ENCODE data around the gene FGD4.

Gene FGD4

DNA sequence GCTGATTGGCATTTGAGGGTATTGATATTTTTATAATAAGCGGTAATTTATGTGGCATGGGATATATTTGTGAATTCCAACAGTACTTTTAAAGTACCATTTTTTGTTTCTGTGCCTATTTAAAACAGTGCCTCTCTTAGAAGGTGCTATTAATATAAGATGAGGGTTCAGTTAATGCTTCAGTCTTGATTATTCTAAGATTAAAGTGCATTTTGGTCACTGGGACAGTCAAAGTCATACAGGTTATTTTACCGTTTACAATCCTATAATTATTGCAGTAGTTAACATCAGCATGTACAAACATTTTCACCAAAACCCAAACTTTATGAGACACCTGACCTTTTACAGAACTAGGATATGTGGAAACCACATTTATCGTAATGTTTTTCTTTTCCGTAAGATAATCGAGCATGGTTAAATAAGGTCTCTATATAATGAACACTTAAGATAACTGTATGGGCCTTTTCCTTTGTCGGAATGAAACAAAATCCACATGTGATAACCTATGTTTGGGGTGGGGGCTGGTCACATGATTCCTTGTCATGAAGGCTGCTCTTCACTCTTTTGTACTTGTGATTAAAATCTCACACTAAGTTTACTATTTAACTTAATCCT is 242.0 kb downstream of the FGD4 start:
- H3K27me3 Mint-ChIP-seq = no peaks in the 10 kb centered on the region
- no peak overlapping the region for H3K27ac Mint-ChIP-seq
- H3K36me3 Mint-ChIP-seq (ENCODE audit: low read depth) = peaks cover 89% of the 10 kb centered on the region
- no peak overlapping the region for H3K4me3 Mint-ChIP-seq
- H3K4me1 Mint-ChIP-seq (ENCODE audit: low read depth) = no peaks in the 10 kb centered on the region
- no peaks in the 10 kb centered on the region for H3K9me3 Mint-ChIP-seq
- intact Hi-C loops (cut with micrococcal nuclease) = loop anchor here (1.0 kb wide), 1 partner anchor 10 kb away; no protein-coding TSS in a partner anchor

DNA sequence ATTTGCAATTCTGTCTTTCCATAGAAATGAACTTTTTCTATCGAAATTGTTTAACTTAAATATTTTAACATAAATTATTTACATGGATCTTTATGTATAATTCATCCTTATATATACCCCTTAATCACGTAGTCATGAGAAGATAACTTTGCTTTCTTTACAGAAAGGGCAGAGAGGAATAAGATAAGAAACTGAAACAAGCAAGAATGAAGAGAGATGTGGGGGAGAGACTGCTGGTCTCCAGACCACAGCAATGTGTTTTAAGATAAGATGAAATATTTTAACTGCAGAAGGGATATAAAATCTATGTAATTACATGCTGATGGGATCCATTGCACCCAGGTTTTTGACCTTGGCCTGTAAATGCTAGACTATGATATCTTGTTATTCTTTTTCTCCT is 245.1 kb downstream of the FGD4 start:
- no peak overlapping the region for H3K27ac Mint-ChIP-seq
- no peaks in the 10 kb centered on the region for H3K9me3 Mint-ChIP-seq
- no peaks in the 10 kb centered on the region for H3K4me1 Mint-ChIP-seq (ENCODE audit: low read depth)
- no peak overlapping the region for H3K4me3 Mint-ChIP-seq
- intact Hi-C loops (cut with micrococcal nuclease) = no loop called here
- H3K36me3 Mint-ChIP-seq (ENCODE audit: low read depth) = peaks cover 61% of the 10 kb centered on the region
- no peaks in the 10 kb centered on the region for H3K27me3 Mint-ChIP-seq

DNA sequence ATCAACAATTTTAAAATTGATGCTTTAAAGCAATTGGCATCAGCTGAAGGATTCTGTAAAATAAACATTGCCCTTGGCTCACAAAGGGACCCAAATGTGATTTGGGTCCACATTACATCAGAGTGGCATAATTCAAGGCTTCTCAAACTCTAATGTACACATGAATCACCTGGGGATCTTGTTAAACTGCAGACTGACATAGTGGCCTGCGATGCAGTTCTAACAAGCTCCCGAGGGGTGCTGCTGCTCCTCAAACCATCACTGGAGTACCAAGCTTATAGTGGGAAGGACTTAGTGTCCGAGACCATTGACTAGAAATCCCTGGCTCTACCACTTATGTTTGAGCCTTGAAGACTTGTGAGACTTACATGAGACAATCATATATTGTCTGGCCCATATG is 247.9 kb downstream of the FGD4 start:
- intact Hi-C loops (cut with micrococcal nuclease) = no loop called here

DNA sequence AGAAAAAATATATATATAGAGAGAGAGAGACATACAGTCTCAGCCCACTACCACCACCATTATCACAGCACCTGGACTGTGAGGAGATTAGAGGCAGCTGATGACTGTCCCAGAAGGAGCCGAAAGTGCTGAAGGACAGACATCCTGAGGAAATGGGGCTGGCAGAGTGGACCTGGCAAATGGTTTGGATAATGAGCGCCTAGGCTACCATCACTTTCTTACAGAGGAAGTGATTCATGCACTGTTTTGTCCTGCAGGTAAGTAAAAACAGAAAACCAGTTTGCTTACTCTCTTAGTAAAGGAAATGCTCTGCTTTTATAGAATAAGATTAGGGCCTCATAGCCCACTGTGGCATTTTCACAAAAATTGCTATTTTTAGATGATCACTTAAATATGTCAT is 251.2 kb downstream of the FGD4 start:
- Mint-ChIP-seq H3K27ac (no peak overlapping the region), H3K4me1 (ENCODE audit: low read depth) (no peaks in the 10 kb centered on the region), H3K9me3 (no peaks in the 10 kb centered on the region), H3K27me3 (no peaks in the 10 kb centered on the region), H3K36me3 (ENCODE audit: low read depth) (peaks cover 10% of the 10 kb centered on the region), H3K4me3 (no peak overlapping the region)
- intact Hi-C loops (cut with micrococcal nuclease) = no loop called here

More for the DNA sequence above, 247.9 kb downstream of the FGD4 start:
- Mint-ChIP-seq H3K4me1 (ENCODE audit: low read depth) (no peaks in the 10 kb centered on the region), H3K36me3 (ENCODE audit: low read depth) (peaks cover 32% of the 10 kb centered on the region), H3K27ac (no peak overlapping the region), H3K27me3 (no peaks in the 10 kb centered on the region), H3K9me3 (no peaks in the 10 kb centered on the region), H3K4me3 (no peak overlapping the region)

DNA sequence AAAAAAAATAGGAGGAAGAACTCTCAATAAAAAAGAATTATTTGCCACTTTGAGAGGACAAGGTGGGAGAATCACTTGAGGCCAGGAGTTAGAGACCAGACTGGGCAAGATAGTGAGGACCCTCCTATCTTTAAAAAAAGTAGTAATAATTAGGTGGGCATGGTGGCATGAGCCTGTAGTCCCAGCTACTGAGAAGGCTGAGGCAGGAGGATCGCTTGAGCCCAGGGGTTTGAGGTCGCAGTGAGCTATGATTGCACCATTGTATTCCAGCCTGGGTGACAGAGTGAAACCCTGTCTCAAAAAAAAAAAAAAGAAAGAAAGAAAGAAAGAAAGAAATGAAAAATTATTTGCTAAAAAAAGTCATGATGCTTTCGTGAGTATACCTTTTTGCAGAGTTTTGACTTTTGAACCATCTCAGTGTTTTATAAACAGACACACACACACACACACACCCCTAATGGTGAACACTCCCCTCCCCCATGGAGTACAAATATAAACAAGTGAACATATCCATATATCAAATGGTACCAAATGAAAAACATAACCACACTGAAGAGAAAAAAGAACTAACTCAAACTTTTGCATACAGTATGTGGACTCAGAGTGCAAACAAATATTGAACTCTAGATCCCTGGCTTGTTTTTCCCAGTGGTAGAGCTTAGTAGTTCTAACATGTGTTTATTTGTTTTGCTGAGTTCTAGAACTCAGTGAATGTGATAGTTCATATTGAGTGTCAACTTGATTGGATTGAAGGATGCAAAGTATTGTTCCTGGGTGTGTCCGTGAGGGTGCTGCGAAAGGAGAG is 252.0 kb downstream of the FGD4 start:
- Mint-ChIP-seq H3K4me3 (no peak overlapping the region), H3K4me1 (ENCODE audit: low read depth) (no peaks in the 10 kb centered on the region), H3K27me3 (no peaks in the 10 kb centered on the region), H3K9me3 (no peaks in the 10 kb centered on the region), H3K27ac (no peak overlapping the region), H3K36me3 (ENCODE audit: low read depth) (peaks cover 2% of the 10 kb centered on the region)
- intact Hi-C loops (cut with micrococcal nuclease) = no loop called here

DNA sequence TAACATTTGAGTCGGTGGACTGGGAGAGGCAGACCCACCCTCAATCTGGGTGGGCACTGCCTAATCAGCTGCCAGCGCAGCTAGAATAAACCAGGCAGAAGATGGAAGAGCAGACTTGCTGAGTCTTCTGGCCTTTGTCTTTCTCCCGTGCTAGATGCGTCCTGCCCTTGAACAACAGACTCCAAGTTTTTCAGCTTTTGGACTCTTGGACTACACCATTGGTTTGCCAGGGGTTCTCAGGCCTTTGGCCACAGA is 252.5 kb downstream of the FGD4 start:
- H3K27ac Mint-ChIP-seq = no peak overlapping the region
- no peaks in the 10 kb centered on the region for H3K9me3 Mint-ChIP-seq
- intact Hi-C loops (cut with micrococcal nuclease) = no loop called here
- no peaks in the 10 kb centered on the region for H3K4me1 Mint-ChIP-seq (ENCODE audit: low read depth)
- H3K36me3 Mint-ChIP-seq (ENCODE audit: low read depth) = no peaks in the 10 kb centered on the region
- H3K27me3 Mint-ChIP-seq = no peaks in the 10 kb centered on the region
- H3K4me3 Mint-ChIP-seq = no peak overlapping the region

DNA sequence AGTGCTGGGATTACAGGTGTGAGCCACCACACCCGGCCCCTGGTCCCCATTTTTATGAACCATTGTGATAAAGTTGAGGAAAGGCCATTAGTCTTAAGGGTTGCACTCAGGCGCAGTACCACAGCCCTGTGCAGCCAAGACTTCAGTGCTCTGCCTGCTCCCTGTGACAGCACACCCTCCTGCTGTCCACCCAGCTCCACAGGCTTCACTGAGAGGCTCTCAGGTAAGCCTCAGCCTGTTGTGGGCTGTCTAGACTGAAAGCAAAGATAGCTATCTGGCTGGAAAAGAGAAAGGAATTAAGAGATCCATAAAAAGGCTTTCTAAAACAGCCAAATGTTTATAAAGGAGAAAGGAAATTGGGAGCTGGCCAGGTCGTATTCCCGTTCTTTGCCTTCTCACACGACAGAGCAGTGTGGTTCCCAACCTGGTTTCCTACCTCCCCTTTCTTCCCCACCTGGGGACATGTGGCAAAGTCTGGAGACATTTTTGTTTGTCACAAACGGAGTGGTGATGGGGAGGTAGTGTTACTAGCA is 260.6 kb downstream of the FGD4 start:
- intact Hi-C loops (cut with micrococcal nuclease) = no loop called here
- no peaks in the 10 kb centered on the region for H3K27me3 Mint-ChIP-seq
- H3K4me3 Mint-ChIP-seq = no peak overlapping the region
- H3K9me3 Mint-ChIP-seq = no peaks in the 10 kb centered on the region
- H3K4me1 Mint-ChIP-seq (ENCODE audit: low read depth) = peaks cover 5% of the 10 kb centered on the region
- H3K36me3 Mint-ChIP-seq (ENCODE audit: low read depth) = no peaks in the 10 kb centered on the region
- no peak overlapping the region for H3K27ac Mint-ChIP-seq

DNA sequence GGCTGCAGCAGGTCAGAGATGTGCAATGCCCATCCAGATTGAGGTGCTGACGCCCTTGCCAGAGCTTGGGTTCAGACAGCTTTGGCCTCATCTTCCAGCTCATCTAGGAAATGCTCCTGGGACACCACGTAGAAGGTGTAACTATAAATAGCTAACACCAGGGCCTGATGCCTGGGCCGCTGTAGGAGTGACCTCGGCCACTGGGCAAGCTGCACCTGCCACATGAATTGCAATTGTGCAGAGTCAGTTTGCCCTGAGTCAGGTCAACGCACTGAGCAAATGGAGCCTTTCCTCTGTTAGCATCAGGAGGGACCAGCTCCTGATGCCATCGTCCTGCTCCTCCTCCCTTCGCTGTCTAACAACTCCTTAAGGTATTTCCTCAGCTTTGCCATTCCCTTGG is 262.3 kb downstream of the FGD4 start:
- Mint-ChIP-seq H3K27ac (no peak overlapping the region), H3K27me3 (no peaks in the 10 kb centered on the region), H3K9me3 (no peaks in the 10 kb centered on the region), H3K36me3 (ENCODE audit: low read depth) (no peaks in the 10 kb centered on the region), H3K4me3 (no peak overlapping the region), H3K4me1 (ENCODE audit: low read depth) (peaks cover 5% of the 10 kb centered on the region)
- intact Hi-C loops (cut with micrococcal nuclease) = no loop called here

DNA sequence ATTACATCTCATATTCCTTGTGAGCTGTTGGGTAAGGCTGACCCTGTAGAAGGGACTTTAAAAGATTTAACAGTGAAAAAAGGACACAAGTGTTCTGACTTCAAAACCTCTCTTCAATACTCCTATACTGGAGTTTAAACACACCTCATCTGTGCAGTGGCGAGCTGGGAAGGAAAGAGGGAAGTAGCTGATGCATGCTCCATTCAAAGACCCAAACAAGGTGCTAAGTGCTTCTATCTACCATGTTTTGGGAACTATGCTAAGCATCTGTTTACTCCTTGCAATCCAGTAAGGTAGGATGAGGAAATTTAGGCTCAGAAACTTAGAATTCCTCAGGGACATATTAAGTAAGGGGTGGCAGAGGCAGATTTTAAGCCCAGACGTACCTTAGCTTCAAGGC is 263.3 kb downstream of the FGD4 start:
- Mint-ChIP-seq H3K4me1 (ENCODE audit: low read depth) (peaks cover 1% of the 10 kb centered on the region), H3K27me3 (no peaks in the 10 kb centered on the region), H3K9me3 (no peaks in the 10 kb centered on the region), H3K27ac (no peak overlapping the region), H3K4me3 (no peak overlapping the region), H3K36me3 (ENCODE audit: low read depth) (no peaks in the 10 kb centered on the region)
- intact Hi-C loops (cut with micrococcal nuclease) = no loop called here

DNA sequence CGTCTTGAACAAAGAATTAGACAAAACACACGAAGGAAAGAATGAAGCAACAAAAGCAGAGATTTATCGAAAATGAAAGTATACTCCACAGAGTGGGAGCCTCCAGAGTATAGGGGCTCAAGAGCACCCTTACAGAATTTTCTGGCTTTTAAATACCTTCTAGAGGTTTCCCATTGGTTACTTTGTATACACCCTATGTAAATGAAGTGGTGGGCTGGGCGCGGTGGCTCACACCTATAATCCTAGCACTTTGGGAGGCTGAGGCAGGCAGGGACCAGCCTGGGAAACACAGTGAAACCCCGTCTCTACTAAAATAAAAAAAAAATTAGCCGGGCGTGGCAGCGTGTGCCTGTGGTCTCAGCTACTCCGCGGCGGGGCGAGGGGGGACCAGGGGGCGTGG is 266.7 kb downstream of the FGD4 start:
- Mint-ChIP-seq H3K27me3 (no peaks in the 10 kb centered on the region), H3K27ac (no peak overlapping the region), H3K4me1 (ENCODE audit: low read depth) (no peaks in the 10 kb centered on the region), H3K36me3 (ENCODE audit: low read depth) (no peaks in the 10 kb centered on the region), H3K9me3 (peaks cover 26% of the 10 kb centered on the region), H3K4me3 (no peak overlapping the region)
- intact Hi-C loops (cut with micrococcal nuclease) = no loop called here

DNA sequence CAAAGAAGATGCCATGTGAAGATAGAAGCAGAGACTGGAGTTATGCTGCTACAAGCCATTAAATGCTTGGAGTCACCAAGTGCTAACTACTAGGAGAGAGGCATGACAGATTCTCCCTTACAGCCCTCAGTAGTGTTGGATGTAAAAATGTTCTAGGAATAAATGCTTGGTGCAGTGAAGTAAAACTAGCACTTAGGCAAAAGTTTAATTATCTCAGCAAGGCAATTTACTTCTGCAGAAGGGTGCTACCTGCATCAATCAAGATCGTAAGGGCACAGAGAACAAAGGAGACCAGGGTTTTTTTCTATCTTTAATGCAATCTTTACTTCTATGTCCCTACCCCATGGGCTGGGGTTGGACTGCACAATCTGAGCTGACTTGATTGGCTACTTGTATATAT is 270.2 kb downstream of the FGD4 start:
- intact Hi-C loops (cut with micrococcal nuclease) = no loop called here
- Mint-ChIP-seq H3K4me1 (ENCODE audit: low read depth) (peaks cover 11% of the 10 kb centered on the region), H3K36me3 (ENCODE audit: low read depth) (no peaks in the 10 kb centered on the region), H3K27me3 (no peaks in the 10 kb centered on the region), H3K27ac (no peak overlapping the region), H3K9me3 (peaks cover 26% of the 10 kb centered on the region), H3K4me3 (no peak overlapping the region)

DNA sequence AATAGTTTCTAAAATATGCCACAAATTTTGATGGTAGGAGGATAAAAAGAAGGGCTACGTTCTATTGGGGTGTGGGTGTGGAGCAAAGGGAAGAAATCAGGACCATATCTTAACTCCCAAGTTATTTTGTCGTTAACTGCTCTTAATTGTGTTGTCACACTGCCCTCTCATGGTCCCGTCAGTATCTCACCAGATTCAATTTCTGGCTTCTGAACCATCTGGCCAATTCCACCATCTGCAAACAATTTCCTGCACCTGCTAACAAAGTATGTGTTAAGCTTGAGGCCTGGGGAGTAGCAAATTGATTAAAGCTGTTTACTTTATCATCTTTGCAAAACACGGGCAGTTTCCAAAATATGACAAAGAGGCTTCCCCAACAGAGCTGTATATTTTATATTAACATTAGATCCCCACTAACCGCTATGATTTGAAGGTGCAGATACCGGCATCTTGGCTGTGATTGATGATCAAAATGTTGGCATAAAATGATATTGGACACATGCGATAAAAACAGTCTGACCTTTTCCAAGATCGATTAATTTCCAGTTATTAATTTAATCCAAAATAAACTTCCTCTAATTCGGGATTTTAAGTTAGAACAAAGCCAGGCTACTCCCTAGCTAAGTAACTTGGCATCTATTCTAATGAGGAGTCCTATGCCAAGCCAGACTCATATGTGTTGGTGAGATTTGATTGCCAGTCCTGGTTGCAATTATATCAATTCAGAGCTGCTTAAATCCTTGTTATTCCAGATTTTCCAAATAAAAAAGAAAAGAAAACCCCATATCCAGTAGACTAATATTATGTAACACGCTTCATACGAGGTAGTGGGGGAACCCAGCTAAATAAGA is 272.8 kb downstream of the FGD4 start:
- intact Hi-C loops (cut with micrococcal nuclease) = loop anchor here (1.0 to 10.0 kb wide), 4 partner anchors 215 to 1917 kb away; partner anchors contain the start of genes CAPRIN2 and ETFBKMT
- no peak overlapping the region for H3K27ac Mint-ChIP-seq
- H3K4me1 Mint-ChIP-seq (ENCODE audit: low read depth) = peaks cover 21% of the 10 kb centered on the region

DNA sequence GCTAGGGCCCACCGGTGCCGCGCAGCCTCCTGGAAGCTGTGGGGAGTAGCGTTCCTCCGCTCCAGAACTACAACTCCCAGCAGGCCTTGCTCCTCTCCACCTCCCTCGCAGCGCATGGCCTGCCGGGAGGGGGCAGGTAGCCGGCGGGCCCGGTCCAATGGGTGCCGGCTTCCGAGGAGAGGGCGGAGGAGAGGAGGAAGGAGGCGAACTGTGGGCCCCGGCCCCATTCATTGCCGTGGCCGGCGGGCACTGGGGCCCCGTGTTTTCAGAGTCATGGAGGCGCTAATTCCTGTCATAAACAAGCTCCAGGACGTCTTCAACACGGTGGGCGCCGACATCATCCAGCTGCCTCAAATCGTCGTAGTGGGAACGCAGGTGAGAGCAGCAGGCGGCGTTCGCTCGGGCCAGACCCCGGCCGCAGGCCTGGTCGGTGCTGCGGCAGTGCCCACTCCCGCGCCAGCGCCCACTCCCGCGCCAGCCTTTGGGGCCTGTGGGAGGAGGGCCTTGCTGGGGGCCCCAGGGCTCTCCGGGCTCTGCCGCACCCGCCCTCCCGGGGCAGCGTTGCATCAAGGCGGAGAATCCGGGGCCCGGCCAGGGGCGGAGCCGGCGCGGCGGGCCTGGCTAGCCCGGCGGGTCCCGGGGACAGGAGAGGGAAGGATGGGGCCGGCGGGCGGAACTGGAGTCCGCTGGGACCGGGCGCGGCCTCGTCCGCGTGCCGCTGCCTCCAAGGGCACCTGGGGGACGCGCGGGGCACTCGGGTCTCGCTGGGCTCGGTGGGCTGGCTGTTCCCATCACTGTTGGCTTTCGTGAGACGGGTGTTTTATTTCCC is 279.9 kb downstream of the FGD4 start, which contains the start of gene DNM1L:
TSS of gene DNM1L (plus strand) at position 211 of the 829 bp plus-strand sequence. CDS start at position 274, 63 bp downstream.
- Mint-ChIP-seq H3K9me3 (no peaks in the 10 kb centered on the region), H3K4me1 (ENCODE audit: low read depth) (peaks cover 35% of the 10 kb centered on the region), H3K4me3 (peak within 1 kb of the TSS; percentile 87), H3K36me3 (ENCODE audit: low read depth) (peaks cover 16% of the 10 kb centered on the region), H3K27ac (peak within 1 kb of the TSS; percentile 93), H3K27me3 (no peaks in the 10 kb centered on the region)
- intact Hi-C loops (cut with micrococcal nuclease) = loop anchor here (5.0 to 10.0 kb wide), 3 partner anchors 1025 to 1925 kb away; partner anchors contain the start of genes CAPRIN2, ETFBKMT and SINHCAF

More for the DNA sequence above, 272.8 kb downstream of the FGD4 start:
- Mint-ChIP-seq H3K36me3 (ENCODE audit: low read depth) (no peaks in the 10 kb centered on the region), H3K4me3 (no peak overlapping the region), H3K27me3 (no peaks in the 10 kb centered on the region), H3K9me3 (peaks cover 26% of the 10 kb centered on the region)
